Activated CD4-positive, alpha-beta T cell treated with anti-CD3 and anti-CD28 coated beads, Interleukin-2, amount 50 U/mL, for 4 hours (primary cell): Measurements from ENCODE around the gene RPLP2.

ENCODE experiments used
- DNase-seq, 2 experiments: peaks; one replicate each; pipeline ENCODE4 v3.0.0-alpha.2; 2020

Gene RPLP2

DNA sequence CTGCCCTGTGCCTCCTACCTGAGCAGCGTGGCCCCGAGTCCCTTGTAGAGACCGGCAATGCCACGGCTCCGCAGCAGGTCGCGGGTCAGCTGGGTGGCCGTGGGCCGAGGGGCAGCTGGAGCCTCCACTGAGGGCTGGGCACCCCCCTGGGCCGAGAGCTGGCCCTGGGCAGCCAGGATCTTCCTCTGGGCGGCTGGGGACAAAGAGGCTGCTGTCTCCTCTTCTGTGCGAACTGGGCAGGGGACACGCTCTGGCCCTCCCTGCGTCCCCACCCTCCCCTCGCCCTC is 17.3 kb upstream of the RPLP2 start:
- no peak for DNase-seq

DNA sequence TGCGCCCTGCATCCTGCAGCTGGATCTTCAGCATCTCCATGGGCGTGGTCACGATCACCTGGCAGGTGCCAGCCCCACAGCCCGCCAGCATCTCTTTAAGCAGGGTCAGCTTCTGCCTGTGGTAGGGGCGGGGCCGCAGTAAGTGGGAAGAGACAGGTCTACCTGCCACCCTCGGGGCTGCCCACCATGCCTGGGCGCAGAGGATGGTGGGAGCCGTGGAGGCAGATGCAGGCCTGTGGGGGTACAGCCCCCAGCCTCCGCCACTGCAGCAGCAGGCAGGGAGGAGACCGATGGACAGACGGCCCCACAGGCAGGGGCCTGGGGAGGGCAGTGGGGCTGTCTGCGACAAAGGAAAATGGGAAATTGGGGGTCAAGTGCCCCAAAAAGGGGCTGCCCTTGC is 16.9 kb upstream of the RPLP2 start:
- DNase-seq = no peak

DNA sequence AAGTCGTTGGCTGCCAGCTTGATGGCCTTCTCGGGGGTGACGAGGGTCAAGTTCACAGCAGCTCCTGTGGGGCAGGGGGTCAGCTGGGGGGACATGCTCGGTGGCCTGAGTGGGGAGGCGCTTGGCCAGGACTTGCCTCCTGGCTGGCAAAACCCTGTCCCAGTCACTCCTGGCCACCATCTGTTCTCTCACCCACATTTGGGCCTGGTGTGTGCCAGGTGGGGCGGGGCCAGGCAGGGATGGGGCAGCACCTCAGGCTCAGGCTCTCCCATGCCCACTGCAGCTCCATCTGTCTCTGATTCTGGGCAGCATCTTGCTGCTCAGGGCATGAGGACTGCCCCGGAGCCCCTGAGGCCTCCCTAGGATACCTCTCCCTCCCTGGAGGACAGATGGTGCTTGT is 16.2 kb upstream of the RPLP2 start:
- DNase-seq = no peak

DNA sequence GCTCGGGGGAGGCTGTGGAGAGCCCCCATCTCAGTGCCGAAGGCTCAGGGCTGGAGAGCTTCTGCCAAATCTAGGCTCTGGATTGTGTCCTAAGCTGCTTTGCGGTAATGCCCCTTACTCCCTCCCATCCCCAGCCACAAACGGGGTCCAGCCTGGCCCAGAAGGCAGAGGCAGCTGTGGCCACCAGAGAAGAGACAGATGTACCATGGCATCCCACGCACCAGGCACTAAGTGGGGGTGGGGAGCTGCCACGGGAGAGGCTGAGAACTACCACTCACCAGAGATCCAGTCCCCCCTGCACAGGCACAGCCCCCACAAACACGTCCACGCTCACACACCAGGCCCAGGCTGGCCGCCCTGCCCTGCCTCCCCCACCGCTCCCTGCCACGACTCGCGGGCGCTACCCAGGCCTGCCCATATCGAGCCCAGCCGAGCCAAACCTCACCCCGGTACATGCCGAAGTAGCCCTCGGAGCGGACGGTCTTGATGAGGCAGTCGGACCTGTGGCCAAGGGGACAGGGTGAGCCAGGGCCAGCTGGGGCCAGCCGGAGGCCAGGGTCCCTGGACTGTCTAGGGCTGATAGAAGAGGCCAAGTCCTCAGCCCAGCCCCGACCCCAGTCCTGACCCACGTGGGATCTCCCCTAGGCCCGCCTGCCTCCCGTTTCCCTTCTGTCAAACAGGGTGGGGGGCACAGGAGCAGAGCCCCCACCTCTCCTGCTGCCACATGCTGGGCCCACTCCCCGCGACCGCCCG is 15.6 kb upstream of the RPLP2 start:
- DNase-seq = no peak

DNA sequence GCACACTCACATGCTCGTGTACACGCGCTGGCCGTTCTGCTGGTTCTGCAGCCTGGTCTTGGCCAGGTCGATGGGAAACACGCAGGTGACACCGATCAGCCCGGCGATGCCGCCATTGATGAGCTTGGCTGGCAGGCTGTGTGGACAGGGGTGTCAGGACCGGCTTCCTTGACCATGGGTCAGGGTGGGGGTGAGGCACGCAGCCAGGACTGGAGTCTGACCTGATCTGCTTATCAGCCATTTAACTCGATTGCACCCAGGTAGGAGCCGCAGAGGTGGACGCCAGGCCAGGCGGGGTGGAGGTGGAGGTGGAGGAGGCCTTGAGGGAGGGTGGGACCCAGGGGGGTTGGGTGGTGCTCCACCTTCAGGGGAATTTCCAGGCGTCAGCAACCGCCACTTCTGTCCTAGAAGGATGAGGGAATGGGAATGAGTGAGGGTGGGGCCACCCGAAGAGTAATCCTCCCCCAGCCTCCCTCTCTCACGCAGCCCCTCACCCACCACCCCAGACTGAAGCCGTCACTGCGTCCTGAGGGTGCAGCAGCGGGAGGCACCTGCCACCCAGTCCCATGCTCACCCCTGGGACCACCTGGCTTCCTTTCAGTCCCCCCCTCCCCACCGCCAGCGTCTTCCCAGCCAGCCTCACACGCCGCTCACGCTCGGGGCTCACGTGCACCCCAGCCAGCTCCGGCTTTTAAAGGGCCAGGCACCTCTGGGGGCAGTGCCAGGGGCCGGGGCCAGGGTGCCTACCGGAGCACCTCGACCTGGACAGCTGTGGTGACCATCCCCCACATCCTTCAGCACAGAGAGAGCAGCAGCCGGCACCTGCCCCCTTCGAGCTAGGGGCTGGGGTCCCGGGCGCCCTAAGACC is 14.8 kb upstream of the RPLP2 start:
- no peak for DNase-seq

DNA sequence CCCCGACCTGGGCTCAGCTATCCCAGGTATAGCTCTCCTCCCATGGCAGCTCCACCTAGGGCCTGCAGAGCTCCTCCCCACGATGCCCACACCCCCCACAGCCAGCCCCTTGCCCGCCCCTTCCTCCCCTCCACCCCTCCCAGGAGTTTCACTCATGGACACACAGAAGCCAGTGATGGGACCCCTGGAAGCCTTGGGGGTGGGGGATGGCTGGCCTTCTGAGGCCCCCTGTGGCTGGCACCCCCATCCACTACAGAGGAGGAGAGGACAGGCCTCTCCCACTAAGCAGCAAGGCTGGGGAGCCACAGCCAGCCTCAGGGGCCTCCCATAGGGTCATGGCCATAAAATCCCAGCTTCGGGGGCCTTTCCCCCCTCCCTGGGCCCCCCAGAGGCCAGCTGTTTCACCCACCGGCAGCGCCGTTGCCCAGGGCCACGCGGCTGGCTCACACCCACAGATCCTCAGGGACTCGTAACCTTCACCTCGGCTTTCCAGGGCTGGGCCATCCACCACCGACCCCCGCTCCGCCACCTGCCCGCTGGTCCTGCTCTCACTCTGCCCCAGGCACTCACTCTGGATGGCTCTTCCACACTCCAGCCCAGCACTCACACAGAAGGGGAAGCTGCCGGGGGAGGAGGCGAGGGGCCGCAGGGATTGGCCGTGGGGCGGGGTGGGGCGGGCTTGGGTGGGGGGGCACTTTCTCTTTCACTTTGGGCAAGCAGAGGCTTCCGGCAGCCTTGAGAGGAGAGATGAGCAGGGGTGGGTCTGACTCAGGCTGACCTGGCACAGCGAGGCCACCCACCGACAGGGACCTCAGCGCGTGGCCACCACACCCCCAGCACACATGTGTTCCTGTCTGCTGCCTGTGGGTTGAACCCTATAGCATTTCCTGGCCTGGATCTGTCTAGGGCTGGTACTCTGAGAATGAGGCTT is 13.9 kb upstream of the RPLP2 start:
- peak; percentile 70 to 79 for DNase-seq

DNA sequence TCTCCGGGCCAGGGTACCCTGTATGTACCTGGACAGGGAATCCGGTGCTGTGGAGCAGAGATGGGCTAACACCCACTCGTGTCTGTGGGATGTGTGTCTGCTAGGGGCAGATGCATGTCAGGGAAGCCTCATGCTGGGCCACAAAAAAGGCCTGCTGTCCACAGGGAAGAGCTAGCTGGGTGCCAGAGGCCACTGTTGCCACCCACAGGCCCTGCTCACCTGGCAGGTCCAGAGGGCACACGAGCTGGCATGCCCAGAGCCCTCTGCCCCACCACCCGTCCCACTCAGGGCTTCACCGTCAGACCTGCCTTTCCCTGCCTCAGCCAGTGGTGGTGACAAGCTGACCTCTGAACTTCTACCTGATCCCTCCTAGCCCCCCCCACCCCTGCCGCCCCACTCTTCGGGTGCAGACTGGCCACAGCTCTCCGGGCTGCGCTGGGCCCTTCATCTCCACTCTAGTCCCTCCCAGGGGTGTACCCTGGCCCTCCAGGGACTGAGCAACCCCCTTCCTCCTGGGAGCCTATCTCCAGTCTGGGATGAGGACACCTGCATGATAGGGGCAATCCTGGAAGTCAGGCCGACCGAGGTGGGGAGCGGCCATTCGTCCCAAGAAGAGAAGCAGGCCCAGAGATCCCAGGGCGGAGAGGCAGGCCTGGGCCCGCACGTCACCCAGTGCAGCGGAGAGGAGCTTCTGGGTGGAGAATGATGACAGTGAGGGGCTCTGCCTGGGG is 13.0 kb upstream of the RPLP2 start:
- DNase-seq = no peak

DNA sequence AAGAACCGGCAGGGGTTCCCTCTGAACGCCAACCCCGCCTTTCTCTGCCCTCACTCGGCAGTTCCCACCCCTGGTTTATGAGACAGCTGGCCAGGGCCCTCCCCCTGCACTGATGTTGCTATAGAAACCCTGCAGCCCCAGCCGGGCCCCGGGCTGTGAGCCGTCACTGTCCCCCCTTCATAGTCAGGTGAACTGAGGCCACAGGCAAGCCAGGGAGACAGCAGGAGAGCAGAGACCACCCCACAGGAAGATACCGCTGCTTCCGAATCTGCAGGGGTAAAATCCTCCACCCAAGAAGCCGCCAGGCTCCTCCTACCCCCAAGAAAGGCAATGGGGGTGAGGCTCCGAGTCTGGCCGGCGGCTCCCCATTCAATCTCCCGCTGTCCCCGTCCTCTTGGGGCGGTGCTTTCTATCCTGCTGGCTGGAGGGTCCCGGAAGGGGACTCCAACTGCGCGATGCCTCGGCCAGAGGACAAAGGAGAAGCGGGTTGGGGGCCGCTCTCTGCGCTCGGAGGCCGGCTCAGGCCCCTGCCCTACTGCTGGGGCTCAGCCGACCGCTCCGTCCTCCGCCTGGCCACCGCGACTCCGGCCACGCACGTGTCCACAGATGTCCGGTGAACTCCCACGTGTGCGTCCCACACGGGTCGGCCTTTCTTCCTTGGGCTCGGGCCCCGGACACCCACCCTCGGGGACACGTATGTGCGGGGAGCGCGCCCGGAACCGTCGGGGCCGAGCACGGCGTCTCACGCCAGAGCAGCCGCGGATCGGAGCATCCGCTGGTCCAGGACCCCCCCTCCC is 12.3 kb upstream of the RPLP2 start:
- peak; percentile 50 to 55 for DNase-seq

DNA sequence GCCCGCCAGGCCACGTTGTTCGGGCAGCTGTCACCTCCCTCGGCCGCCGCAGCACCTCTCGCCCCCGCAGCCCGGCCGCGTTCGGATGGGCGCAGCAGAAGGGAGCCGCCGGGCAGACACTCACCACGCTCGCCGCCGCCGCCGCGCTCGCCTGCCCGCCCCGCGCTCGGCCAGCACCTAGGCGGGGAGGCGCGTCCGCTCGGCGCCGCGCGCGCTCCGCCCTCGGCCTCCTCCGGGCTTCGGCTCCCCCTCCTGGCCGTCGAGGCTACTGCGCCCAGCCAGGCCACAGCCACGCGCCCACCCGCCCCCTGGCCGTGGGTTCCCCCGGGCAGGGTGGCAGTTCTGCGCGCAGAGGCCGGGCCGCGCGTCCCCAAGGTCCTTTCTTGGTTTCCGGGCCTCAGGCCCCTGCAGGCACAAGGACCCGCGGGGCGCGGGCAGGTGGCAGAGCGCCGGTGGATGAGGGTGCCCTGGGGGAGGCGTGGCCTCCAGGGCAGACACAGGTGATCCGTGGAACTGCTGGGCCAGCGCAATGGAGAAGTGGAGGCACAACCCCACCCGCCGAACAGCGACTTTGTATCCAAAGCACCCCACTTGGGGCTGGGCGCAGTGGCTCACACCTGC is 11.6 kb upstream of the RPLP2 start, which contains the start of gene SLC25A22:
TSS of gene SLC25A22 (minus strand) at position 189 of the 621 bp plus-strand sequence. CDS start 3,275 bp downstream, outside the sequence.
- DNase-seq = peak; percentile 75 to 79

DNA sequence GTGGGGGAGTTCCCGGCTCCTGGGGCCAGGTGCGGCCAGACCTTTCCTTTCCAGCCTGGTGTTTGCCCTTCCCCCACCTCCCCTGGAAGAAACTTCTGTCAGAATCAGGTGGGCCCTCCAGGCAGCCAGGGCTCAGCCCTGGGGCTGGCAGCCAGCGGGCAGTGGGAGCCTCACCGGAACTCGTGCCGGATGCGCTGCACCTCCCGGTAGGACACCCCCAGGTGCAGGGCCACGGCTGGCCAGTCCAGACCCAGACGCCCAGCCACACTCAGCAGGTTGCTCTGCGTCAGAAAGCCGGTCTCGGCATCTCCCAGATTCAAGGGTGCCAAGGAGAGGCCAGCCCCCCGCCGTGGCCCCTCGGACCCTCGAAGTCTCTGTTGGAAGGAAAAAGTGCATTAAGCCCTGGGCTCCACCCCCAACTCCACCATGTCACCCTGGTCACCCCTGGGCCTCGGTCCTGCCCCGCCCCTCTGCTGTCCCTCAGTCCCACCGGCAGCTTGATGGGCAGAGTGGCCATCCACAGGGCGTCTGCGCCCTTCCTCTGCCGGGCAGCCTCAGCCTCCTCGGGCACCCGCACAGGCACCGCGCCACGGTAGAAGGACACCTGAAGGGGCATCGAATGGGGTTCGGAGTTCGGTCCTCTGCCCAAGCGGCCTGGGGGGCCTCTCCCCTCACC is 10.0 kb upstream of the RPLP2 start:
- no peak for DNase-seq

DNA sequence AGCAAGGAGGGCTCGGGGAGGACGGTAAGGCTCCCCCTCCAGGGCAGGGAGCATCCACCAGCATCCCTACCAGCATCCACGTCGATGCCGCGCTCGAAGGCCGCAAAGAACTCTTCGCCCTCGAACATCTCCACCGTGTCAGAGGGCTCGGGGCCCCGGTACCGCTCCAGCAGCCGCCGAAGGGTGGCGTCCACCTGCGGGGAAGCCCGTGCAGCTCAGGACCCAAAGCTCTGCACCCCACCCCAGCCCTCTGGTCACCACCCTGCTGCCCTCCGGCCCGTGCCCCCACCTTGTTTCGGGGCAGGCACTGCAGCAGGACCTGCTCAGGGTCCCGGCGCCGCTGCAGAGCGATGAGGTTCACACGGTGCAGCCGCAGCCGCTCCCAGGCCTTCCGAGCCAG is 9.3 kb upstream of the RPLP2 start:
- no peak for DNase-seq

DNA sequence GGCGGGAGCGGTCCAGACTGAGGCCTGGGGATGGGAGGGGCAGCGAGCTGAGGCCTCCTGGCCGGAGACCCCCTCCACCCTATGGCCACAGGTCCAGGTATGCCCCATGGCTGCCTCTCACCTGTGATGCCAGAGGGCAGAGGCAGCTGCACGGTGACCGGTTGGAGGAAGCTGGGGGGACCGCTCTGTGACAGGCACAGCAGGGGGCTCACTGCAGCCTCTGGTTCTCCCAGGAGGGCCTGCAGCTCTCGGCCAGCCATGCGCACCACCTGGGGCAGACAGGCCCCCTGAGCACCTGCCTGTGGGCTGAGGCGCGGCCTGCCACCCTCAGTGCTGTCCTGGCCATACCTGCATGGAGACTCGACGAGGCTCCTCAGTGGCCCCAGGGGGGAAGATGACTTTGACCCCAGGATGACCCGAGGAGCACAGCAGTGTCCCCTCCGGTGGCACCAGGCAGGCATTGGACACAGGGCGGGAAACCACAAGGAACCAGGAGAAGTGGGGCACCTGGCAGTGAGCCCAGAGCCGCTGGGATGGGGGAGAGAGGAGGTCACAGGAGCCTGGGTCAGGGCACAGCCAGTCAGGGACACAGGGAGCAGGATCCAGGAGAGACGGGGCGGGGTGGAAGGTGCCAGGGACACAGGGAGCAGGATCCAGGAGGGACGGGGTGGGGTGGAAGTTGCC is 8.5 kb upstream of the RPLP2 start:
- DNase-seq = no peak

DNA sequence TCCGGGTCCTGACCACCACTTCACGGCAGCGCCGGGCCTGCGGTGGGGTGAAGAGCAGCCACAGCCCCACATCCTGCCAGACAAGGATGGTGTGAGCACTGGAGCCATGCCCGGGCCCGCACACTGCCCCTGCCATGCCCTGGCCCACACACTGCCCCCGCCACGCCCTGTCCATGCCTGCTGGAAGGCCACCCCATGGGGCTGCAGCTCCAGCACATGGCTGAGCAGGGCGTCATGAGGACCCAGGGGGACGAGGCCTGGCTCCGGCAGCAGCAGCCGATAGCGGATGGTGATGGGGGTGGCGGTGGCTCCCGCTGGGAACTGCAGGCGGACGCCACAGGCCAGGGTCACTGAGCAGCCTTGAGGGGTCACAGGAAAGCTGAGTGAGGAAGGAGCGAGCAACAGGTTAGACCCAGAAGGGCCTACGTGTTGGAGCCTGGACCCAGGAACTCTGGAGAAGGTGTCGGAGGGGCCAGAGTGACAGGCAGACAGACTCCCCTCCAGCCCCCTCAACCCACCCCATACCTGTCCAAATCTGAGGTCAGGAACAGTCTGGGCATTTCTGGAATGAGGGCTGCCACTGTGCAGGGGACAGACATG is 7.6 kb upstream of the RPLP2 start:
- DNase-seq = no peak

DNA sequence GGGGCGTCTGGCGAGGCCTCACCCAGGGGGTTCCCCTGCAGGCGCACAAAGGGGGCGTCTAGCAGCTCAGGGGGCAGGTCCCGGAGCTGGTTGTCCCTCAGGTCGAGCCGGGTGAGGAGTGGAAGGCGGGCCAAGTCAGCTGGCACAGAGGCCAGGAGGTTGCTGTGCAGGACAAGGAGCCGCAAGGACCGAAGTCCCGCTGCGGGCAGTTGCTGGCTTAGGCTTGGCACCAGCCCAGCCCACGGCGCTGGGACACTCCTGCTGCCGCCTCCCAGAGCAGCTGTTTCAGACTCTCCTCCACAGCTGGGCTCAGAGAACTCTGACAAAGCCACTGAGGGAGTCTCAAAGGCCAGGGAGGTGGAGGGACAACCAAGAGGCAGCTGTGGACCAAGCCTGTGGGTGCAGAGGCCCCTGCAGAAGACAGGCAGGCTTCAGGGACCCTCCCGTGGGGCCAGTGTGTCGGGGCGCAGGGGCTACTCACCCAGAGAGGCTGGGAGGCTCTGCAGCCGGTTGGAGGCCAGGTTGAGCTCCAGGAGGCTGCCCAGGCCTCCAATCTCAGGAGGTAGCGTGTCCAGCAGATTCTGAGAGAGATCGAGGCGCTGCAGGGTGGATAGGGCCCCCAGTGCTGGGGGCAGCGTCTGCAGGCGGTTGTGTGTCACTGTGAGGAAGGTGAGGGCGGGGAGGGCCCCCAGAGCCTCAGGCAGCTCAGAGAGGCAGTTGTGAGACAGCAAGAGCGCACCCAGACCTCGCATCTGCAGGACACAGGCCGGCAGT is 6.9 kb upstream of the RPLP2 start:
- no peak for DNase-seq

DNA sequence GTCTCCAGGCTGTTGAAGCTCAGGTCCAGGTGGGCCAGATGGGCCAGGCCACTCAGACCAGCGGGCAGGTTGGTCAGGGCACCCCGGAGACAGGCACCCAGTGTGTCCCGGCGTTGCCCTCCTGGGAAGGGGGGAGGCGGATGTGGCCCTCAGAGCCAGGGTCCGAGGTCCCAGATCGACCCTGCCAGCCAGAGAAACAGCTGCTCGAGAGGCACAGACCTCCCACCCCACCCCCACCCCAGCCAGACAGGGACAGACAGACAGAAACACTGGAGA is 6.4 kb upstream of the RPLP2 start:
- no peak for DNase-seq

DNA sequence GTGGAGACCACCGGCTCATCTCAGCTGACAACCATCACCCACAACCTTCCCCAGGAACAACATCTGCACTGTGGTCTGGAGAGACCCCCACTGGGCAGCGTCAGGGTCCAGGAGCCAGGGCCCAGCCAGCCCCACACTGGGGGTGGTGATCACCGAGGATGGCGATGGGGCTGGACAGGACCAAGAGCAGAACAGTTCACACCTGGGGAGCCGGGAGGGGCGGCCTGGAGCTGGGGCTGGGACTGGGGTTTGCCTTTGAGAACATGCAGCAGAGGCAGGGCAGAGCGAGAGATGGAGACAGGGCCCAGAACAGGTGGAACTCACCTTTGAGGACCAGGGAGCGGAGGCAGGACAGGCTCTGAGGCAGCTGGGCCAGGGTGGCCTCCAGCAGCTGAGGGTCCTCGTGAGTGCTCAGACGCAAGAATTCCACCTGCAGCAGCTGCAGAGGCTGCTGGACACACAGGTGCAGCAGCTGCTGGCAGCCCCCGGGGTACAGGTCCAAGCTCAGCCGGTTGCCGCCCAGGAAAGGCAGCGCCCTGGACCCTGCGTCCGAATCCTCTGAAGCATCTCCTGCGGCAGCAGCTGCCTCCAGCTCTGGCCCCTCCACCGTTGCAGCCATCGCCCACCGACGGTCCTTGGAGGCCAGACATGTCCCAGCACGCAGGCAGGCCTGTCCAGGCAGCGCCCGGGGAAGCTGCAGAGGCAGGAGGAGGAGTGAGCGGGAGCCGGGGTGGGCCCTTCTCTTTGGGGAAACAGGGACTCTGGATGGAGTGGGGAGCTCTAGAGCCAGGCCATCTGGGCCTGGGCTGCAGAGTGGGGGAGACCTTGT is 5.8 kb upstream of the RPLP2 start:
- DNase-seq = no peak

DNA sequence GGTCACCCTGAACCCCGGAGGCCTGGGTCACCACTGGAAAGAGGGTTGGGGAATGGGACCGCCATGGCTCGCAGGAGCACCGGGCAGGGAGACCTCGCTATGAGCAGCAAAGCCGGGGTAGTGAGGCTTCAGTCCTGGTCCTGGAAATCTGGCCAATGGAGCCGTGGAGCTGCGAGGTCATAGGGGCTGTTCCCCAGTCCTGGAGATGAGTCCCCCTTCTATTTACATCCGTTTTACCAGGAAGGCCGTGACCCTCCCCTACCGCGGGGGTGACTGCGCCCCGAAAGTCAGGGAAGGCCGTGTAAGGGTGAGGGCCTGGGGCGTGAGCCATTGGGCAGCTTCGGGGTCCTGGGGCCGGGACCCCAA is 5.2 kb upstream of the RPLP2 start:
- DNase-seq = no peak
